Dendritic cell treated with granulocyte-macrophage colony-stimulating factor and Interleukin-4, amounts not matched to agents 40 ng/mL and 50 ng/mL, for 4 days (primary cell): Measurements from ENCODE around the gene SLC25A33.
A peak's percentile ranks its signal among the peaks of the same experiment; 100 is the strongest.

Experiments
- H3K27ac Mint-ChIP-seq: one replicate; pipeline ENCODE4 v1.8.0; 2022; ENCODE audit warnings: mild to moderate bottlenecking, mixed read lengths
- H3K27me3 Mint-ChIP-seq: one replicate; pipeline ENCODE4 v1.8.0; 2022; ENCODE audit warnings: mild to moderate bottlenecking, mixed read lengths
- H3K36me3 Mint-ChIP-seq: one replicate; pipeline ENCODE4 v1.8.0; 2022; ENCODE audit warnings: low read depth, mixed read lengths
- H3K4me1 Mint-ChIP-seq: one replicate; pipeline ENCODE4 v1.8.0; 2022; ENCODE audit warnings: low read depth, mixed read lengths
- H3K4me3 Mint-ChIP-seq: one replicate; pipeline ENCODE4 v1.8.0; 2022; ENCODE audit warnings: mild to moderate bottlenecking, moderate library complexity, mixed read lengths
- H3K9me3 Mint-ChIP-seq: one replicate; pipeline ENCODE4 v1.8.0; 2022; ENCODE audit warnings: mixed read lengths
- intact Hi-C: fragments of 100-400 bp; cut with micrococcal nuclease; formaldehyde crosslinking; loops from one replicate; pipeline ENCODE4 v1.15.0; 2022

Gene SLC25A33

DNA sequence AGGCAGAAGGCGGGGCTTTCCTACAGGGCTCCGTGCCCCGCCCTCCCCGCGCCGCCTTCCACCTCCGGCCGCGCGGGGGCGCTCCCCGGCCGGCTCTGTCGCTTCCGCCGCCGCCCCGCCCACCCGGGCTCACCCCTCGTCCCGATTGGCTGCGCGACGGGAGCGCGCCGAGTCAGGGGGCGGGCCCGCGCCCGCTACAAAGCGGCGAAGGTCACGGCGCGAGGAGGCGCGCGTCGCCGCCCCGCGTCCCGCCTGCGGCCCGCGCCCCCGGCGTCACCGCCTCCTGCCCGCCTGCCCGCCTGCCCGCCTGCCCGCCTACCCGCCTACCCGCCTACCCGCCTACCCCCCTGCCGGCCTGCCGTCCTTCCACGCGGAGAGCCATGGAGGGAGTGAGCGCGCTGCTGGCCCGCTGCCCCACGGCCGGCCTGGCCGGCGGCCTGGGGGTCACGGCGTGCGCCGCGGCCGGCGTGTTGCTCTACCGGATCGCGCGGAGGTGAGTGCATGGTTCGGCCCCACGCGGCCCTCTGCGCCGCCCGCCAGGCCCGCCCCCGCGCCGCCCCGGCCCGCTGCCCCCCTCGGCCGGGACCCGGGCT lies 49.4 kb downstream of the SLC25A33 start, which contains the start of gene TMEM201:
Gene TMEM201, plus strand, starts transcription at position 361 of the 593 bp plus-strand sequence. Its CDS starts 20 bp downstream, at position 381.
- H3K4me3 Mint-ChIP-seq = peak within 1 kb of the TSS; percentile 71
- intact Hi-C loops = no loop called here
- H3K9me3 Mint-ChIP-seq = no peaks in the 10 kb centered on the region
- H3K36me3 Mint-ChIP-seq = no peaks in the 10 kb centered on the region
- peak within 1 kb of the TSS; percentile 33 for H3K27ac Mint-ChIP-seq
- peaks cover 6% of the 10 kb centered on the region for H3K27me3 Mint-ChIP-seq
- peaks cover 53% of the 10 kb centered on the region for H3K4me1 Mint-ChIP-seq

DNA sequence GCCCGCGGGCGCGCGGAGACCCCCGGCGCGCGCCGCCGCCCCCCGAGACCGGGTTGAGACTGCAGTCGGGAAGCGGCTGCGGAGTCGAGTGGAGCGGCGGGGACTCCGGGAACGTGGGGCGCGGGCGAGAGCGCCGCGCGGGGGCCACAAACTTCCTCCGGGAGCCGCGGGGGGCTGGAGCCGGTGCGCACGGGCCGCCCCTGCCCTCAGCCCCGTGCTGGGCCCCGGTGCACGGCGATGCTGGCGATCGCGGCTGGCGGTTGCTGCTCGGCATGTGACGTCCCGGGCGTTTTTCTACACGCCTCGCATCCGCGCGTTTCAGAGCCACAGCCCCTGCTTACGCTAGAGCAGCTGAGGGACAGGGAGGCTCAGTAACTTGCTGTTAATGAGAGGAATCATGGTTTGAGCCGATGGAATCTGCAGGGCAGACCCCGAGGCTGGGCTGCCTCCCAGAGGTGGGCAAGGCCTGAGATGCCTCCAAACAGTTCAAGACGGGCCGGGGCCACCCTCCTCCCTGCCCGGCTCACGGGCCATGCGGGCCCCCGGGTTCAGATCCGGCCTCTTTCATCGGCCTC lies 50.0 kb downstream of the SLC25A33 start:
- Mint-ChIP-seq H3K9me3 (no peaks in the 10 kb centered on the region), H3K4me1 (peaks cover 57% of the 10 kb centered on the region), H3K4me3 (peak overlapping the region; percentile 69), H3K27ac (peak overlapping the region; percentile 33), H3K36me3 (no peaks in the 10 kb centered on the region), H3K27me3 (peaks cover 6% of the 10 kb centered on the region)
- intact Hi-C loops = no loop called here

DNA sequence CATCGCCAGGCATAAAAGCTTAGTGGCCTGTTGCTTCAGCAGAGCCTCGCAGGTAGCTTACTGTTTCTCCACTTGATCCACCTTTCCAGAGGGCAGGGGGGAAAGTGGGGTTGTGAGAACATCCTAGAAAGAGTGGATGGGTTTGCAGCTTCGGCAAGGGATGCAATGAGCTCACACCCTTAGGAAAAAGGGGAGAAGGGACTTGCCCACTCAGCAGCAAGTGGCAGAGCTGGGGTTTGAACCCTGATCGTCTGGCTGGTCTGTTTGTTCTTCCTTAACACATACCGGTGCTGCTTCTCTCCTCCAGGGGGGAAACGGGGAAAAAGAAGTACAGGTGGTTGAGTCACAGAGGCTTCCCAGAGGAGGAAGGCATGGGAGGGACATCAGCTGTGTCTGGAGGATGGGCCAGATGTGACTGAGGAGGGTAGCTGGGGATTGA lies 50.5 kb downstream of the SLC25A33 start:
- Mint-ChIP-seq H3K4me1 (peaks cover 62% of the 10 kb centered on the region), H3K27ac (peak overlapping the region; percentile 33), H3K27me3 (peaks cover 6% of the 10 kb centered on the region), H3K4me3 (peak overlapping the region; percentile 69), H3K36me3 (no peaks in the 10 kb centered on the region), H3K9me3 (no peaks in the 10 kb centered on the region)
- intact Hi-C loops = loop anchor here (5.0 kb wide), 1 partner anchor 162 kb away; no protein-coding TSS in a partner anchor

DNA sequence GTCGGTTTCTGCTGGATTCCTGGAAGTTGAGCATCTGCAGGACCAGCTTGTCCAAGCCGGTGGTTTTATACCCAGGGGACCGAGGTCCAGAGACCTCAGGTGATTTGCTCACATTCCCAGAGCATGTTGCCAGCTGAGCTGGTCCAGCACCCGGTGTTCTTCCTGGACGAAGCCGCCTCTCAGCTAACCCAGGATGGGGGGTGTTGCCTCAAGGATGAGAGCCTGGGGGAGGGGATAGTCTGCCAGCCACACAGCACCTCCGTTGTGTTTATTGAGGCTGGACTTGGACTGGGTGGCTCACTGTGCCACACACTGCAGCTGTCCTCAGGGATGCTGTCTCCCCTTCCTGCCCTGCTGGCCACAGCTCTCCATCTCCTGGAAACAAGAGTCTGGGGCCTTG lies 50.9 kb downstream of the SLC25A33 start:
- intact Hi-C loops = loop anchor here (5.0 kb wide), 1 partner anchor 163 kb away; no protein-coding TSS in a partner anchor
- peak overlapping the region; percentile 33 for H3K27ac Mint-ChIP-seq
- H3K4me3 Mint-ChIP-seq = peak overlapping the region; percentile 69
- peaks cover 62% of the 10 kb centered on the region for H3K4me1 Mint-ChIP-seq
- H3K27me3 Mint-ChIP-seq = peaks cover 6% of the 10 kb centered on the region
- H3K9me3 Mint-ChIP-seq = no peaks in the 10 kb centered on the region
- H3K36me3 Mint-ChIP-seq = no peaks in the 10 kb centered on the region

DNA sequence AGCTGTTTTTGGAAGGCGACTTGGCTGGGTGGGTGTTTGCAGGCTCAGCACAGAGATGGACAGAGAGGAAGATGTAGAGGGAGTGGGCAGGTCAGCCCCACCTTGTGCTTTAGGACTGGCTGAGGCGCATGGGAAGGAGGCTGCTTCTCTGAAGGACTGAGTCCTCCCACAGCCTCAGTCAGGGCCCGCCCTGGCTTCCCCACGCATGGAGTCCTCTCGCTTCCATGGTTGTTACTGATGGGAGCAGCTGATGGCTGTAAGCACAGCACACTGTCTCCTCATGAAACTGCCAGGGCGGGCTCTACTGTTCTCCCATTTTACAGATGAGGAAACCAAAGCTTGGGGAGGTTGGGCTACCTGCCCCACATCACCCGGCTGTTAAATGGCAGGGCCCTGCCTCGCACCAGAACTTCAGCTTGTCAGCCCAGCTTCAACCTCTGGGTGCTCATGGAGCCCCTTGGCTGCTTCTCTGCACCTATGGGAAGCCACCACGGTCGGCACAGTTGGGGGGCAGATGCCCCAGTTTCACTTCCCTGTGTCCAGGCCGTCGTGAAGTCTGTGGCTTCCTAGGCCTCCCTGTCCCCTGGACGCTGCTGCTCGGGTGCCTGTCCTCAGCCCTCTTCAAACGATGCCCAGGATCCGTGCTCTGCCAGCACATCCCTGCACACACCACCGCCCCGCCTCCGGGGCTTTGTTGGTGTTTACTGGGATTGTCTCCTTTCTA lies 51.8 kb downstream of the SLC25A33 start:
- Mint-ChIP-seq H3K36me3 (peaks cover 1% of the 10 kb centered on the region), H3K27ac (peak overlapping the region; percentile 31), H3K27me3 (peaks cover 6% of the 10 kb centered on the region), H3K4me1 (peaks cover 62% of the 10 kb centered on the region), H3K9me3 (no peaks in the 10 kb centered on the region), H3K4me3 (no peak overlapping the region)
- intact Hi-C loops = loop anchor here (5.0 kb wide), 1 partner anchor 164 kb away; no protein-coding TSS in a partner anchor

DNA sequence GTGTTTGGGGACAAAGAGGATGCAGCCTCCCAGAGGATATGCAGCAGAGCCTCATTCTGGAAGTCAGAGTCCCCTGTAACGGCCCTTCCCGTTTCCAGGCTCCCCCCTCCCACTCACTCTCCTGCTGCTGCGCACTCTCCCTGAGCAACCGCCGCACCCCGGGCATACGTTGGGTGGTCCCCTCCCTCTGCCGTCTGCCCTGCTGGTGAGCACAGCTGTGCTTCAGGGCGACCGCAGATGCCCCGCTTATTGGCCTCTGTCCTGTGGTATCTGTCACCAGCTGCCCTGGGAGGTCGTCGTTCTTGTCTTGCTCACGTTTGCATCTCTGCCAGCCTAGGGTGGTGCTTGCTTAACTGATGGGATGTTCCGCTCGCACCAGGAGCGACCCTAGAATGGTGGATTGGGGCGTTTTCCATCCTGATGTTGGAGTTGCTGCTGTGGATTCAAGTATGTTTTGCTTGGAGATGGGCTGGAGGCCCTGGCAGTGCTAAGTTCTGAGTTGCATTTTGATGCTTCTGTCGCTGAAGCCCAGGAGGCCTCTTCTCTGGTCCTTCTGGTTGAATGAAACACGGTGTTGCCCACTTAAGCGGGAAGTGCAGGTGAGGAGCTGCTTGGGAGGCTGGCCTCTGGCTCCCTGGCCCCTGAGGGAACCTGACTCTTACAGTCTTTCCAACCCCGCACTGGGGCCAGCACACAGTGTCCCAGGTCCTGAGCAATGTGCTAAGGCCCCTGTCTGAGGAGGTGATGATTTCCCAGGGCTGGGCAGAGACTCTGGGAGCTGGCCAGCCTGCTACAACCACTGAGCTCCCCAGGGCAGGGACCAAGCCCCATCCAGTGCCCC lies 52.6 kb downstream of the SLC25A33 start:
- intact Hi-C loops = loop anchor here (5.0 kb wide), 1 partner anchor 165 kb away; no protein-coding TSS in a partner anchor
- Mint-ChIP-seq H3K36me3 (peaks cover 9% of the 10 kb centered on the region), H3K27me3 (peaks cover 6% of the 10 kb centered on the region), H3K9me3 (no peaks in the 10 kb centered on the region), H3K4me3 (peak overlapping the region; percentile 50), H3K4me1 (peaks cover 62% of the 10 kb centered on the region), H3K27ac (peak overlapping the region; percentile 31)

DNA sequence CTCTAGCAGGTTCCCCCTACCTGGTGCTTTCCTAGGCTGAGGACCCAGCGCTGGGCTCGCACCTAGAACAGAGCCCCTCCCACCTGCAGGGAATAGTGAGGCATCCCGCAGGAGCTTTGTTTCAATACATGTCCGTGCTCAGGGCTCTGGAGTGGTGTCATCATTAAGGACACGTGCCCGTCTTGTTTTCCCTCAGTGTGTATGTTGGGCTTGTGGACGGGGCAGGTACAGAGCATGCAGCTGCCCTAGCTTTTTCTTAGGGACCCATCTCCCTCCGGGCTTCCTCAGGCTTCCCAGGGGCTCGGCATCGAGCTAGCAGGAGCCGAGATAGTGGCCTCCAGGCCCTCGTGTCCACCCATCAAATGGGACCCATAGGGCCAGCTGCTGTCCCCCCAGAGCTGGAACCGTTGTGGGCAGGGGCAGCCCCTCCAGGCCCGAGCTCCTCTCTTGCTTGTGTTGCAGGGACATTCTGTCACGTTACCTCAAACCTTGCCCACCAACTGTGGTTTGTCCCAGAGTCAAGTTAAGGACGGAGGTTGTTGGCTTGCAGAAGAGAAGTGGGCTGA lies 53.3 kb downstream of the SLC25A33 start:
- H3K4me3 Mint-ChIP-seq = peak overlapping the region; percentile 23

DNA sequence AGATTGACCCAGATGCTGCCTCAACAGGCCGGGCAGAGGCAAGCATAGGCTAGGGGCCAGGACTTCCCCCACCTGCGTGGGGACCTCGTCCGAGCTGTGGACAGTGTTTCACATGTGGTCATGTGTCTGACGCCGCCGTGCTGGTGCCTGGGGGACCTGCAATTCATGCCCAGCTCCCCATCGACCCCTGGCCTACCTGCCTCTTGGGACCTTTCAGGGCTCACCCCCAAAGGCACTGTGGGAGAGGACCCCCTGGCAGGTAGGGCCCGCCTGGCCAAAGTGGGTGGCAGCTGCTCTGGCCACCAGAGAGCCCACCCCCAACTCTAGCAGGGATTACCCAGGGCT lies 53.9 kb downstream of the SLC25A33 start:
- intact Hi-C loops = loop anchor here (5.0 kb wide), 1 partner anchor 166 kb away; no protein-coding TSS in a partner anchor
- peak overlapping the region; percentile 46 for H3K4me3 Mint-ChIP-seq
- H3K9me3 Mint-ChIP-seq = no peaks in the 10 kb centered on the region
- H3K36me3 Mint-ChIP-seq = peaks cover 21% of the 10 kb centered on the region
- H3K27ac Mint-ChIP-seq = peak overlapping the region; percentile 31
- H3K27me3 Mint-ChIP-seq = peaks cover 4% of the 10 kb centered on the region
- H3K4me1 Mint-ChIP-seq = peaks cover 55% of the 10 kb centered on the region

More for the DNA sequence above, 53.3 kb downstream of the SLC25A33 start:
- Mint-ChIP-seq H3K27ac (peak overlapping the region; percentile 31), H3K27me3 (peaks cover 6% of the 10 kb centered on the region), H3K4me1 (peaks cover 61% of the 10 kb centered on the region), H3K36me3 (peaks cover 16% of the 10 kb centered on the region), H3K9me3 (no peaks in the 10 kb centered on the region)
- intact Hi-C loops = loop anchor here (5.0 kb wide), 1 partner anchor 165 kb away; no protein-coding TSS in a partner anchor

DNA sequence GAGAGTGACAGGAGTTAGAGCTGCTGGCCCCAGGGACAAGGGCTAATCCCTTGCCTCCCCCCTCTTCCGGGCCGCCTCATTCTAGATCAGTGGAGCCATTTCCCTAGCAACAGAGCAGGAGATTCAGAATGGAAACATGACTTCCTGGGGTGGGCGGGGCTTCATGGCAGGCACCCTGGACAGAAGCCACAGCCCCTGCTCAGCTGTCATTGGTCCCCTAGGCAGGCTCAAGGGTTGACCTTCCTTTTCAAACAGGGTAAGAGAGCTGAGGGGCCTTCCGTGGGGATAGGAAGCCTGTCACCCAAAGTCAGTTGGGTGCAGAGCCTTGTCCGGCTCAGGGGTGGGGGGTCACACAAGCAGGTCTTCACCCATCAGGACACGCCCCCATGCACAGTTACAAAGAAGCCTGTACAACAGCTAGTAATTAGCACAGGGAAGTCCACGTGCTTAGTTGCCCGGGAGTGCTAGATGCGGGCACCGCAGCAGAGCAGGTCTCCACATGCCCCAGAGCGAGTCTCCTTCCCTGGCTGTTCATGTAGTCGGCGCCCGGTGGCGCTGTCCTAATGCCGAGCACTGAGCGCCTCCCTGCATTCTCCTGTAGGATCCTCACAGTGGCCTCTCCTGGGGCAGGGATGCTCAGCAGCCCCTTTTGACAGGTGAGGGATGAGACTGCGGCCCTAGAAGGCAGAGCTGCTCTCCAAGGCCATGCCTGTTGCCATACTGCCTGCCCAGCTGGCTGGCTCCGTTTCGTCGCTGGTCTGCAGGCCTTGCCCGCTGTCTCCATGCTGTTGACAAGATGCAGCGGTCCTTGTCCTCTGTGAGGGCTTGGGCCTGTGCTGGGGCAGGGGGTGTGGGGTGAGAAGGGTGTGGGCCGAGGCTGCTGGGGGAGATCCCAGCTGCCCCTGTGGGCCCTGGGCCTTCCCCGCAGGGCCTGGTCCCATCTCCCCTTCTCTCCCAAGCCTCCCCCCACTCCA lies 54.5 kb downstream of the SLC25A33 start:
- peaks cover 4% of the 10 kb centered on the region for H3K27me3 Mint-ChIP-seq
- H3K4me3 Mint-ChIP-seq = peak overlapping the region; percentile 46
- peaks cover 53% of the 10 kb centered on the region for H3K4me1 Mint-ChIP-seq
- no peaks in the 10 kb centered on the region for H3K9me3 Mint-ChIP-seq
- intact Hi-C loops = loop anchor here (5.0 kb wide), 1 partner anchor 166 kb away; no protein-coding TSS in a partner anchor
- H3K27ac Mint-ChIP-seq = peak overlapping the region; percentile 31
- peaks cover 28% of the 10 kb centered on the region for H3K36me3 Mint-ChIP-seq

DNA sequence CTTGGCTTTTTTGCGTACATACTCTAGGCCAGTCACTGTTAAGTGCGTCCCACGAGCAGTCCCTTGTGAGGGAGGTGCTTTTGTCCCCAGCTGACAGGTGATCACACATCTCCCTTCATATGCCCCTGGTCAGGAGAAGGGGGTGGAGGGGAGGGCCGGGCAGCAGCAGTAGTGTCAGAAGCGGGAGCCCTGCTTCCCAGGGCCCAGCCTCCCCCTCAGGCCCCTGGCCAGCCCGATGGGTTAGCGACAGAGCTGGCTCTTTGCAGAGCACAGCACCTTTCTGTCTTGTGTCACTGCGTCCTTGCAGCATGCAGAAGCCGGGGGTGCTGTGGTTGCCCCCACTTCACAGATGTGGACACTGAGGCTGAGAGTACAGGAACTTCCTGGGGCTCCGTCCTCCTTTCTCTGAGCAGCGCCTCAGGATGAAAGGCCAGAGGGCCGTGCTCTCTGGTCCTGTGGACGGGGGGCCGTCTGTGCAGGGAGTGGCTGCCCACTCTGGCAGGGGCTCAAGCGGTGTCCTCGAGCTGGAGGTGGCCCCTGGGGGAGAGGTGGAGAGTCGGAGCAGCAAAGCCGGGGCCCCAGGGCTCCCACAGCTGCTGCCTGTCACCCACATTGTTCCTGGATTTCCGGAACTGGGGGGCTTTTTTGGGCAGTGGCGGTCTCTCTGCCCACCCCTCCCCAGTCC lies 55.3 kb downstream of the SLC25A33 start:
- H3K27ac Mint-ChIP-seq = no peak overlapping the region
- peaks cover 49% of the 10 kb centered on the region for H3K4me1 Mint-ChIP-seq
- H3K4me3 Mint-ChIP-seq = no peak overlapping the region
- H3K27me3 Mint-ChIP-seq = peaks cover 3% of the 10 kb centered on the region
- peaks cover 36% of the 10 kb centered on the region for H3K36me3 Mint-ChIP-seq
- H3K9me3 Mint-ChIP-seq = no peaks in the 10 kb centered on the region
- intact Hi-C loops = loop anchor here (5.0 kb wide), 1 partner anchor 167 kb away; no protein-coding TSS in a partner anchor

DNA sequence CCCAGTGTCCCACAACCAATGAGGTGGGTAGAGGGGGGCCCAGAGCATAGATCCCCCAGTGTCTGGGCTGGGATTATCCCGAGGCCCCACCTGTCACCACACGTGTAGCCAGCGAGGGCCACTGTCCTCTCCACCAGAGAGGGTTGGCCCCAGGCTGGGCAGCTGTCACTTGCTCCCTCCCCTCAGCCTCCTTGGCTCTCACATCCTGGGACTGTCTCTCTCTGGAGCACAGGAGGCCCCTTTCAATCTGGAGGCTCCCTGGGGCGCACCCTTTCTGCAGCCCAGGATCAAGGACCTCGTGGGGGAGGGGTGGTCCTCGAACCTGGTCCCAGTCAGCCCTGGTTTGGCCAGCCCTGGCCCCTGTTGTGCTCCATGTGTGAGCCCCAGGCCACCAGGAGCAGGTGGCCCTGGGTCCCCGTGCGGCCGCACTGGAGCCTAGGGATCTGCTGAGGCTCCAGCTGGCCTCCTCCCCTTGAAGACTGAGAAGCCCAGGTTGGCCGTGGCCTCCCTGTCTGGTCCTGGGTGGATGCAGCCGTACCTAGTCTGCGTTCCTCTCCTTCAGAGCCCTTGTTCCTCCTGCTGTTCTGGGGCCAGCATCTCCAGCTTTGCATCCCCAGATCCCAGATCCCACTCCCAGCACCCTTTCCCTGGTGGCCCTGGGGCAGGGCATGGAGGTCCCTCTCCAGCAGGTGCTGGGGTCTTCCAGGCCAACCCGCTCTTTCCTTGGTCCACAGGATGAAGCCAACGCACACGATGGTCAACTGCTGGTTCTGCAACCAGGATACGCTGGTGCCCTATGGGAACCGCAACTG lies 56.1 kb downstream of the SLC25A33 start:
- Mint-ChIP-seq H3K36me3 (peaks cover 44% of the 10 kb centered on the region), H3K9me3 (no peaks in the 10 kb centered on the region), H3K27me3 (no peaks in the 10 kb centered on the region), H3K4me3 (no peak overlapping the region), H3K27ac (no peak overlapping the region), H3K4me1 (peaks cover 41% of the 10 kb centered on the region)
- intact Hi-C loops = no loop called here
